OCI-LY7 (cell line): Measurements from ENCODE around the gene RIPPLY2. TPM values are rescaled to one million over a fixed set of nuclear protein-coding genes. Genes with fewer than 3 reads are reported as not detected.
"Not testable (repeated sequence)": the region's sequence is repeated elsewhere in the genome, so short reads cannot be mapped to it uniquely, and the experiment has no call there.

ENCODE experiments used
- Bru-seq: library from RNA; stranded (reverse); fragments of 400-500 nt; gene quantifications from one replicate; lab custom pipeline; 2021; lab: Mats Ljungman, UMichigan
- BruChase-seq, 2 experiments: library from RNA; stranded (reverse); fragments of 400-500 nt; gene quantifications; one replicate each; lab custom pipeline; 2021; lab: Mats Ljungman, UMichigan
- BruUV-seq: library from RNA; stranded (reverse); fragments of 400-500 nt; replicated peaks from 2 replicates; lab custom pipeline; 2021; lab: Mats Ljungman, UMichigan
- CTCF ChIA-PET: fragments of 300-600 bp; sonication (Branson Sonifier 250); formaldehyde crosslinking; loops from one replicate; lab custom pipeline; 2022; ENCODE audit warnings: antibody characterized with exemption; ENCODE audit not compliant: unreplicated experiment; lab: Charles Lee
- POLR2A ChIA-PET: fragments of 300-600 bp; sonication (Branson Sonifier 250); formaldehyde crosslinking; loops from one replicate; lab custom pipeline; 2022; ENCODE audit warnings: antibody characterized with exemption; lab: Charles Lee
- DNase-seq: peaks from one replicate; pipeline ENCODE4 v3.0.0-alpha.2; 2015; ENCODE audit warnings: low spot score
- H2AFZ ChIP-seq: fragments of 200-600 bp; sonication (generic), shearing (Covaris generic); 2 replicates; pipeline ENCODE4 v1.6.1; 2014; ENCODE audit warnings: mild to moderate bottlenecking, antibody characterized with exemption, low read length, moderate library complexity
- H3K27ac ChIP-seq: fragments of 200-600 bp; sonication (generic); 2 replicates; pipeline ENCODE4 v1.5.1; 2014; ENCODE audit warnings: mixed run types, low read depth, mild to moderate bottlenecking, moderate library complexity, low read length, inconsistent platforms; ENCODE audit not compliant: poor library complexity, severe bottlenecking
- H3K36me3 ChIP-seq: fragments of 200-600 bp; sonication (generic); 2 replicates; pipeline ENCODE4 v1.6.1; 2014; ENCODE audit warnings: mild to moderate bottlenecking, antibody characterized with exemption, low read length, moderate library complexity, mixed read lengths; ENCODE audit not compliant: insufficient read depth
- H3K4me1 ChIP-seq: fragments of 200-600 bp; sonication (generic); 2 replicates; pipeline ENCODE4 v1.5.1; 2014; ENCODE audit warnings: mild to moderate bottlenecking, low read length; ENCODE audit not compliant: insufficient read depth, poor library complexity, severe bottlenecking
- H3K4me2 ChIP-seq: fragments of 200-600 bp; sonication (generic); 2 replicates; pipeline ENCODE4 v1.6.1; 2014; ENCODE audit warnings: mild to moderate bottlenecking, low read length
- H3K4me3 ChIP-seq: fragments of 200-600 bp; sonication (generic); 2 replicates; pipeline ENCODE4 v1.5.1; 2014; ENCODE audit warnings: mild to moderate bottlenecking, low read depth, low read length; ENCODE audit not compliant: poor library complexity, severe bottlenecking
- H3K79me2 ChIP-seq: fragments of 200-600 bp; sonication (generic); 2 replicates; pipeline ENCODE4 v1.6.1; 2016; ENCODE audit warnings: low read depth, mild to moderate bottlenecking, low read length, moderate library complexity, mixed read lengths; ENCODE audit not compliant: insufficient read depth
- H3K9me2 ChIP-seq: fragments of 200-600 bp; sonication (generic); 2 replicates; pipeline ENCODE4 v1.6.1; 2016; ENCODE audit warnings: mild to moderate bottlenecking, low read length, mixed read lengths; ENCODE audit not compliant: insufficient read depth
- H3K9me3 ChIP-seq: fragments of 200-600 bp; sonication (generic); 2 replicates; pipeline ENCODE4 v1.6.1; 2014; ENCODE audit warnings: mild to moderate bottlenecking, mixed run types, low read length, mixed read lengths
- H4K20me1 ChIP-seq: fragments of 200-600 bp; sonication (generic); 2 replicates; pipeline ENCODE4 v1.6.1; 2014; ENCODE audit warnings: mild to moderate bottlenecking, antibody characterized with exemption, low read length, moderate library complexity, mixed read lengths; ENCODE audit not compliant: insufficient read depth
- EZH2phosphoT487 ChIP-seq: fragments of 200-600 bp; sonication (generic); IDR thresholded peaks from 2 replicates; pipeline ENCODE4 v1.6.1; 2018; ENCODE audit warnings: low read depth, borderline replicate concordance, mild to moderate bottlenecking, mixed run types, antibody characterized with exemption, low read length, moderate library complexity, mixed read lengths
- intact Hi-C: fragments of 100-400 bp; cut with micrococcal nuclease; formaldehyde crosslinking; loops from one replicate; pipeline ENCODE4 v1.10.0; 2022; ENCODE audit not compliant: unreplicated experiment
- long read RNA-seq: library from polyadenylated mRNA; stranded (forward); transcript quantifications from one replicate; pipeline ENCODE4 v2.0.0, GENCODE V29; 2022
- total RNA-seq, 2 experiments: library from RNA; depleted of rRNA in 1 of 2; stranded (reverse); fragments of >200 nt in 1 of 2; shearing (Covaris generic) in 1 of 2; gene quantifications; 2 replicates each; pipeline ENCODE4 v1.2.3, GENCODE V29; 2014 to 2022
- TF ChIP-seq, protein P1 (sequence below): fragments of 200-600 bp; sonication (generic); conservative IDR thresholded peaks from 2 replicates; pipeline ENCODE4 v1.5.1; 2014; ENCODE audit warnings: mild to moderate bottlenecking, antibody characterized with exemption, low read length, moderate library complexity, mixed read lengths

RIPPLY2 gene, protein sequence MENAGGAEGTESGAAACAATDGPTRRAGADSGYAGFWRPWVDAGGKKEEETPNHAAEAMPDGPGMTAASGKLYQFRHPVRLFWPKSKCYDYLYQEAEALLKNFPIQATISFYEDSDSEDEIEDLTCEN
- not detected in 2 replicates for total RNA-seq (2014; rRNA removed; shearing (Covaris generic))
- total RNA-seq (2022), result not detected in 2 replicates
- Bru-seq, nascent RNA, result not detected
- not detected for BruChase-seq, experiment 1, labeled RNA remaining after a 6-hour chase
- not detected for BruChase-seq, experiment 2, labeled RNA remaining after a 2-hour chase
- long read RNA-seq, result 0 reads

DNA sequence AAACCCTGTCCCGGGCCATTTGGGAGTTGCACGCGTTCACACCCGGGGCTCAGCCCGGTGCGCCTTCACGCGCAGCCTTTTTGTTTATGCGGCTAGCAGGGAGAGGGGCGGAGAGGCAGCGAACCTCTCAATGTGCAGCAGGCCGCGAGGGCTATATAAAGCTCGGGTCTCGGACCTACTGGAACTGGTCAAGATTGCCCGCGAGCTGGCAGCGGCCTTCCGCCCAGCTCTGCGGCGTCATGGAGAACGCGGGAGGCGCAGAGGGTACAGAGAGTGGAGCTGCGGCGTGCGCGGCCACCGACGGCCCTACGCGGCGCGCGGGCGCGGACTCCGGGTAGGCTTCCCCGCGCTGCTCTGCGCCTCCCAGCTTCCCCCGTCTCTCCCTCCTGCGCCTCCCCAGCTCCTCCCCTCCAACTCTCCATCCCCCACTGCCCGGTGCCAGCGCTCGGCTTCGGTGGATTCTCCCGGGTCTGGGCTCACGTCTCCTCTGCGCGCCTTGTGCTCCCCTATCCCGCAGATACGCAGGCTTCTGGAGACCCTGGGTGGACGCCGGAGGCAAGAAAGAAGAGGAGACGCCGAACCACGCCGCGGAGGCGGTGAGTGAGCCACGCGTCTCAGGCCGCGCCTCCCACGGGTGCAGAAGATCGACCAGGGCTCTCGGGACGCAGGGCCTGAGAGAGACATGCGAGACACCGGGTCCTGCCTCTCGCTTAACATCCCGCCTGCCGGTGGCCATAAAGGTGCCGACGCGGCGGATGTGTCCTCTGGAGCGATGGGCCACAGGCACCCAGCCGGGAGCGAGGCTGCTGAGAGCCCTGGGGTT, at the start of gene RIPPLY2:
RIPPLY2 (plus strand) TSS at position 183 of the 823 bp plus-strand sequence; CDS start at position 240, 57 bp downstream.
- CTCF ChIA-PET, result no interaction called here
- Histone ChIP-seq H3K9me3 (no peaks in the 10 kb centered on the region), H3K4me1 (no peaks in the 10 kb centered on the region), H3K9me2 (no peaks in the 10 kb centered on the region), H4K20me1 (no peaks in the 10 kb centered on the region), H3K36me3 (no peaks in the 10 kb centered on the region), H3K4me2 (no peak within 1 kb of the TSS), H2AFZ (no peak within 1 kb of the TSS), H3K4me3 (no peak within 1 kb of the TSS), H3K79me2 (no peaks in the 10 kb centered on the region), H3K27ac (no peak within 1 kb of the TSS)
- BruUV-seq, result no TSS peak
- no peak for TF ChIP-seq EZH2phosphoT487
- TF ChIP-seq, protein P1, sequence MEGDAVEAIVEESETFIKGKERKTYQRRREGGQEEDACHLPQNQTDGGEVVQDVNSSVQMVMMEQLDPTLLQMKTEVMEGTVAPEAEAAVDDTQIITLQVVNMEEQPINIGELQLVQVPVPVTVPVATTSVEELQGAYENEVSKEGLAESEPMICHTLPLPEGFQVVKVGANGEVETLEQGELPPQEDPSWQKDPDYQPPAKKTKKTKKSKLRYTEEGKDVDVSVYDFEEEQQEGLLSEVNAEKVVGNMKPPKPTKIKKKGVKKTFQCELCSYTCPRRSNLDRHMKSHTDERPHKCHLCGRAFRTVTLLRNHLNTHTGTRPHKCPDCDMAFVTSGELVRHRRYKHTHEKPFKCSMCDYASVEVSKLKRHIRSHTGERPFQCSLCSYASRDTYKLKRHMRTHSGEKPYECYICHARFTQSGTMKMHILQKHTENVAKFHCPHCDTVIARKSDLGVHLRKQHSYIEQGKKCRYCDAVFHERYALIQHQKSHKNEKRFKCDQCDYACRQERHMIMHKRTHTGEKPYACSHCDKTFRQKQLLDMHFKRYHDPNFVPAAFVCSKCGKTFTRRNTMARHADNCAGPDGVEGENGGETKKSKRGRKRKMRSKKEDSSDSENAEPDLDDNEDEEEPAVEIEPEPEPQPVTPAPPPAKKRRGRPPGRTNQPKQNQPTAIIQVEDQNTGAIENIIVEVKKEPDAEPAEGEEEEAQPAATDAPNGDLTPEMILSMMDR, result no peak
- no peak for DNase-seq
- intact Hi-C loops, result no loop called here
- POLR2A ChIA-PET, result no interaction called here

DNA sequence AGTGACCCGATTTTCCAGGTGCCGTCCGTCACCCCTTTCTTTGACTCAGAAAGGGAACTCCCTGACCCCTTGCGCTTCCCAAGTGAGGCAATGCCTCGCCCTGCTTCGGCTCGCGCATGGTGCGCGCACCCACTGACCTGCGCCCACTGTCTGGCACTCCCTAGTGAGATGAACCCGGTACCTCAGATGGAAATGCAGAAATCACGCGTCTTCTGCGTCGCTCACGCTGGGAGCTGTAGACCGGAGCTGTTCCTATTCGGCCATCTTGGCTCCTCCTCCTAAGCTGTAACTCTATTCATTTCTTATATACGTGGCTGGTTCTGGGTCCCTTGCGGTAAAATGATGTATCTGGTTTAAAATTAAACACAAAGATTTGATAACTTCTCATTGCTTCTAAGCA, 49.7 kb upstream of the RIPPLY2 start:
- H3K27ac ChIP-seq, H4K20me1 ChIP-seq, intact Hi-C loops, H3K4me3 ChIP-seq, H3K9me3 ChIP-seq, H3K79me2 ChIP-seq, H3K4me1 ChIP-seq, CTCF ChIA-PET, POLR2A ChIA-PET, BruUV-seq, H2AFZ ChIP-seq, DNase-seq, H3K4me2 ChIP-seq, H3K36me3 ChIP-seq, H3K9me2 ChIP-seq: not testable (repeated sequence)

DNA sequence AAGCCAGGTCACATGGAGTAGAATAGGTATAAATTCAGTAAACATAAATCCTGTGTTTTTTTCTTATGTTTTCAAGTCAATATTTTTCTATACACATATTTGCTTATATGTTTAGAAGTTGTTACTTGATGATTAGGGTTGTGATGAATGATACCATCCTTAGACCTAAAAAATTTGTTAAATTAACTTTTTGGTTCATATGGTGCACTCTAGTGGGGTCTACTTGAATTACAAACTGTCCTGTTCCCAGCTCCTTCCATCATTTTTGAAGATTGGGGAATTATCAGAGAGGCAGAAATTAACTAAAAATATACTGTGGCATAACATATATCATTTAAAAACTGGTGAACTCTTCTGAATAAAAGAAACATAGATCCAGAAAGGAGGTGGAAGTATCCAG, 48.3 kb upstream of the RIPPLY2 start:
- no peak overlapping the region for H2AFZ ChIP-seq
- H3K4me3 ChIP-seq, result no peak overlapping the region
- intact Hi-C loops, result no loop called here
- CTCF ChIA-PET, result no interaction called here
- H3K79me2 ChIP-seq, result no peaks in the 10 kb centered on the region
- no peak overlapping the region for H3K27ac ChIP-seq
- no peak for TF ChIP-seq EZH2phosphoT487
- TF ChIP-seq, protein P1, result no peak; the same call in 1 of the 2 replicates
- no peaks in the 10 kb centered on the region for H3K9me3 ChIP-seq
- no peaks in the 10 kb centered on the region for H4K20me1 ChIP-seq
- POLR2A ChIA-PET, result no interaction called here
- BruUV-seq, result no TSS peak
- no peaks in the 10 kb centered on the region for H3K36me3 ChIP-seq
- no peaks in the 10 kb centered on the region for H3K9me2 ChIP-seq
- DNase-seq, result no peak
- H3K4me2 ChIP-seq, result no peak overlapping the region
- no peaks in the 10 kb centered on the region for H3K4me1 ChIP-seq
